Gastroesophageal sphincter (tissue), 4 donors: Measurements from ENCODE around the gene ACTRT3. TPM values are rescaled to one million over a fixed set of nuclear protein-coding genes. Genes with fewer than 3 reads are reported as not detected.

ENCODE experiments used
- ATAC-seq: fragments of 150-250 bp; one replicate; pipeline ENCODE4 v1.9.1; 2016; ENCODE audit warnings: mild to moderate bottlenecking, moderate library complexity
- H3K27ac ChIP-seq, 4 donors: fragments of 200-600 bp; sonication (generic) in 3 of 4; 1 replicate in 3 of 4; 2 replicates in 1 of 4; pipeline ENCODE4 v1.5.1; 2016 to 2019
- H3K27me3 ChIP-seq: fragments of 200-600 bp; sonication (generic); one replicate; pipeline ENCODE4 v1.5.1; 2019
- H3K36me3 ChIP-seq, 2 donors: fragments of 200-600 bp; sonication (generic); one replicate each; pipeline ENCODE4 v1.5.1; 2019; ENCODE audit warnings: control low read depth in 1 of 2
- H3K4me1 ChIP-seq, 3 donors: fragments of 200-600 bp; sonication (generic); 1 replicate in 2 of 3; 2 replicates in 1 of 3; pipeline ENCODE4 v1.5.1; 2016 to 2019; ENCODE audit warnings: control low read depth in 2 of 3
- H3K4me3 ChIP-seq, 2 donors: fragments of 200-600 bp; sonication (generic); one replicate each; pipeline ENCODE4 v1.5.1; 2019; ENCODE audit warnings: mild to moderate bottlenecking in 1 of 2, moderate library complexity in 1 of 2
- H3K9me3 ChIP-seq, 3 donors: fragments of 200-600 bp; sonication (generic); one replicate each; pipeline ENCODE4 v1.5.1; 2017 to 2019; ENCODE audit warnings: control low read depth in 2 of 3
- EP300 ChIP-seq: sonication (generic); formaldehyde crosslinking; IDR thresholded peaks from one replicate; pipeline ENCODE4 v1.6.1; 2017; ENCODE audit warnings: antibody characterized with exemption, mild to moderate bottlenecking
- POLR2A ChIP-seq, 2 donors: fragments of 450-650 bp; IDR thresholded peaks; one replicate each; pipeline ENCODE4 v1.6.1; 2017; ENCODE audit warnings: antibody characterized with exemption in 2 of 2, mild to moderate bottlenecking in 2 of 2, moderate library complexity in 1 of 2
- POLR2AphosphoS5 ChIP-seq: sonication (generic); formaldehyde crosslinking; IDR thresholded peaks from one replicate; pipeline ENCODE4 v1.6.1; 2017; ENCODE audit warnings: antibody characterized with exemption
- WGBS, 2 donors: methylation state at CpG; one replicate each; pipeline ENCODE4 v1.1.5; 2018; ENCODE audit warnings: low coverage in 1 of 2; 5-methylcytosine and 5-hydroxymethylcytosine counted together
- total RNA-seq, 4 donors: library from RNA; depleted of rRNA; stranded (reverse); fragments of >200 nt; gene quantifications; one replicate each; pipeline ENCODE4 v1.1.0, GENCODE V29; 2016
- TF ChIP-seq, protein P1 (sequence below), 4 experiments: fragments of 200-600 bp in 2 of 4; fragments of 450-650 bp in 2 of 4; sonication (generic) in 1 of 4; IDR thresholded peaks; one replicate each; pipeline ENCODE4 v1.5.1; 2017 to 2019; ENCODE audit warnings: antibody characterized with exemption in 4 of 4, mild to moderate bottlenecking in 2 of 4, moderate library complexity in 2 of 4

The ACTRT3 gene
- total RNA-seq = 1 to 10 TPM; 1.8 to 5.1 (median 4.5) TPM

DNA sequence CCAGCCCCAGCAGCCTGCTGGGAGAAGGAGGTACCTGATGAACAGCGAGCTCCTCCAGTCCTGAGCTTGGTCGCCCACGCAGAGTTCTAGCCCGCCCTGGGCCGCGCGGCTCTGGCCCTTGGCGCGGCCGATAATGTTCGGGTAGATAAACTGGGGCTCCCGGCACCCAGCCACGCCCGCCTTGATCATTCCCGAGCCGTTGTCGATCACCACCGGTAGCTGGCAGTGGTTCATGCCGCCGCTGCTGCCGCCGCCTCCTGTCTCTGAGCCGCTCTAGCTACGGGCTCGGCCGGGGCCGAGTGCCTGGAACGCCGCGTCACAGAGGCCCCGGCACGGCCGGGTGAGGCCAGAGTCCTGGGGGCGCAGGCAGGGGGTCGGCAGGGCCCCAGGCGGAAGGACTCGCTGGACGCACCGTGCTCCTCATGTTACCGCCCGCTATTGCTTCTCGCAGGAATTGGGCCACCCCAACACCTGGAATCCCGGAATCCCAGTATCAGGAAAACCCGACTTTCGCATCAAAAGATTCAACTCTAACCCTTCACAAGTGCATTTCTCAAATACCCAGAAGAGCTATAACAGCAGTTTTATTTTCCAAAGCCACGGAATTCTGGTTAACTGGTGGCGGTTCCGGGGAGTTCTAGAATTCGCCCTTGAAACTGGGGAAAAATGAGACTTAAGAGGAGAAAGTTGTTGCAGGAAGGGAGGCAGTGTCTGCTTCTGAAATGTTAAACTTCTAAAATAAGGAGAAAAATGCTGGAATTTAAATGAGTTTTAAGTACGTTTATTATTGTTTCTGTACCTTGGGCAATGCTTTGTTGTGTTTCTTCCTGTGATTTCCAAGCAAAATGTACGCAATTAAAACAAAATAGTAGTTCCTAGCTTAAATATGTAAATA lies at the start of gene ACTRT3:
ACTRT3 (minus strand) TSS at position 275 of the 895 bp plus-strand sequence; CDS start at position 234, 41 bp downstream.
- H3K27ac ChIP-seq = peak within 1 kb of the TSS; percentile 81 to 93 (median 88)
- peak within 1 kb of the TSS; percentile 56 to 71 for H3K4me3 ChIP-seq
- H3K36me3 ChIP-seq = no peaks in the 10 kb centered on the region
- H3K4me1 ChIP-seq = peaks cover 6 to 15% (median 8%) of the 10 kb centered on the region in 3 donors
- no peaks in the 10 kb centered on the region for H3K9me3 ChIP-seq
- 0 to 12% methylated on average over 6 to 14 of the region's 51 CpGs for WGBS, 2 donors
- peak; percentile 10 for TF ChIP-seq POLR2AphosphoS5
- TF ChIP-seq POLR2A (IDR thresholded peaks at IDR 0.05) = peak; percentile 46 to 48
- TF ChIP-seq EP300 = no peak
- TF ChIP-seq, protein P1, sequence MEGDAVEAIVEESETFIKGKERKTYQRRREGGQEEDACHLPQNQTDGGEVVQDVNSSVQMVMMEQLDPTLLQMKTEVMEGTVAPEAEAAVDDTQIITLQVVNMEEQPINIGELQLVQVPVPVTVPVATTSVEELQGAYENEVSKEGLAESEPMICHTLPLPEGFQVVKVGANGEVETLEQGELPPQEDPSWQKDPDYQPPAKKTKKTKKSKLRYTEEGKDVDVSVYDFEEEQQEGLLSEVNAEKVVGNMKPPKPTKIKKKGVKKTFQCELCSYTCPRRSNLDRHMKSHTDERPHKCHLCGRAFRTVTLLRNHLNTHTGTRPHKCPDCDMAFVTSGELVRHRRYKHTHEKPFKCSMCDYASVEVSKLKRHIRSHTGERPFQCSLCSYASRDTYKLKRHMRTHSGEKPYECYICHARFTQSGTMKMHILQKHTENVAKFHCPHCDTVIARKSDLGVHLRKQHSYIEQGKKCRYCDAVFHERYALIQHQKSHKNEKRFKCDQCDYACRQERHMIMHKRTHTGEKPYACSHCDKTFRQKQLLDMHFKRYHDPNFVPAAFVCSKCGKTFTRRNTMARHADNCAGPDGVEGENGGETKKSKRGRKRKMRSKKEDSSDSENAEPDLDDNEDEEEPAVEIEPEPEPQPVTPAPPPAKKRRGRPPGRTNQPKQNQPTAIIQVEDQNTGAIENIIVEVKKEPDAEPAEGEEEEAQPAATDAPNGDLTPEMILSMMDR (IDR thresholded peaks at IDR 0.05) = peak in 1 of 4 experiments; percentile 13
- ATAC-seq = peak; percentile 30
- no peaks in the 10 kb centered on the region for H3K27me3 ChIP-seq

DNA sequence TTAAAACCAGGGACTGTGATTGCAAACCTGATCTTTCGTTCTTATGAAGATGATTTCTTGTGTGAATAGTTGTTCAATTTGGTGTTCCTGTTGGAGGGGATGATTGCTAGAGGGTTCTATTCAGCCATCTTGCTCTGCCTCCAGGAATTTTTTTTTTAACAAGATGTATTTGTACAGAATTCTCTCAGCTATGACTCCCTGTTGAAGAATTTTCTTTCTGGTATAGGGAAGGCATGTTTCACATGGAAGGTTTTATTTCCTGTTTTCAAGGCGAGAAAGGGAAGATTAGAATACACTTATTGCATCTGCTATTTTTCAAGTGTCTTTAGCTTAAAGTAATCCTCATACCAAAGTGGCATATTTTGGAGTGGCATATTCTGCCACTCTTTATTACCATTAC lies 49.0 kb upstream of the ACTRT3 start:
- H3K27ac ChIP-seq = no peak overlapping the region
- peaks cover 0 to 5% (median 0%) of the 10 kb centered on the region in 3 donors for H3K9me3 ChIP-seq
- peaks cover 13% of the 10 kb centered on the region for H3K27me3 ChIP-seq
- 75% methylated on average over 2 of the region's 2 CpGs; no CpG with 5 or more reads in 1 of the 2 donors for WGBS, 2 donors
- TF ChIP-seq POLR2A (IDR thresholded peaks at IDR 0.05) (no peak), EP300 (no peak), POLR2AphosphoS5 (no peak)
- TF ChIP-seq, protein P1 (IDR thresholded peaks at IDR 0.05) = no peak
- ATAC-seq = no peak
- H3K4me1 ChIP-seq = peaks cover 0 to 9% (median 2%) of the 10 kb centered on the region in 3 donors
- H3K36me3 ChIP-seq = no peaks in the 10 kb centered on the region
- no peak overlapping the region for H3K4me3 ChIP-seq

DNA sequence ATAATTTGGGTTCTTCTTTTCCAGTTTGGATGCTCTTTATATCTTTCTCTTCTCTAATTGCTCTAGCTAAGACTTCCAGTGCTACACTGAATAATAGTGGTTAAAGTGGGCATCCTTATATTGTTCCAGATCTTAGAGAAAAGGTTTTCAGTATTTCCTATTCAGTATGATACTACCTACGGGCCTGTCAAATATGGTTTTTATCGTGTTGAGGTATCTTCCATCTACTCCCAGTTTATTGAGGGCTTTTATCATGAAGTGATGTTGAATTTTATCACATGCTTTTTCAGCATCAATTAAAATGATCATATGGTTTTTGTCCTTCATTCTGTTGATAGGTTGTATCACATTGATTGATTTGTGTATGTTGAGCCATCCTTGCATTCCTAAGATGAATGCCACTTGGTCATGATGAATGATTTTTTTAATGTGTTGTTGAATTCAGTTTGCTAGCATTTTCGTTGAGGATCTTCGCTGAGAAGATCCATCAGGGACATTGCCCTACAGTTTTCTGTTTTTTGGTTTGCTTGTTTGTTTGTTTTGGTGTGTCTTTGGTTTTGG lies 46.3 kb upstream of the ACTRT3 start:
- Histone ChIP-seq H3K9me3 (peaks cover 0 to 5% (median 0%) of the 10 kb centered on the region in 3 donors), H3K36me3 (no peaks in the 10 kb centered on the region), H3K27me3 (no peaks in the 10 kb centered on the region), H3K4me3 (no peak overlapping the region), H3K4me1 (peaks cover 0 to 35% (median 11%) of the 10 kb centered on the region in 3 donors), H3K27ac (no peak overlapping the region)
- 92 to 95% methylated on average over 4 of the region's 4 CpGs for WGBS, 2 donors
- no peak for ATAC-seq
- TF ChIP-seq EP300 (no peak), POLR2AphosphoS5 (no peak), POLR2A (IDR thresholded peaks at IDR 0.05) (no peak)
- TF ChIP-seq, protein P1 (IDR thresholded peaks at IDR 0.05) = no peak

DNA sequence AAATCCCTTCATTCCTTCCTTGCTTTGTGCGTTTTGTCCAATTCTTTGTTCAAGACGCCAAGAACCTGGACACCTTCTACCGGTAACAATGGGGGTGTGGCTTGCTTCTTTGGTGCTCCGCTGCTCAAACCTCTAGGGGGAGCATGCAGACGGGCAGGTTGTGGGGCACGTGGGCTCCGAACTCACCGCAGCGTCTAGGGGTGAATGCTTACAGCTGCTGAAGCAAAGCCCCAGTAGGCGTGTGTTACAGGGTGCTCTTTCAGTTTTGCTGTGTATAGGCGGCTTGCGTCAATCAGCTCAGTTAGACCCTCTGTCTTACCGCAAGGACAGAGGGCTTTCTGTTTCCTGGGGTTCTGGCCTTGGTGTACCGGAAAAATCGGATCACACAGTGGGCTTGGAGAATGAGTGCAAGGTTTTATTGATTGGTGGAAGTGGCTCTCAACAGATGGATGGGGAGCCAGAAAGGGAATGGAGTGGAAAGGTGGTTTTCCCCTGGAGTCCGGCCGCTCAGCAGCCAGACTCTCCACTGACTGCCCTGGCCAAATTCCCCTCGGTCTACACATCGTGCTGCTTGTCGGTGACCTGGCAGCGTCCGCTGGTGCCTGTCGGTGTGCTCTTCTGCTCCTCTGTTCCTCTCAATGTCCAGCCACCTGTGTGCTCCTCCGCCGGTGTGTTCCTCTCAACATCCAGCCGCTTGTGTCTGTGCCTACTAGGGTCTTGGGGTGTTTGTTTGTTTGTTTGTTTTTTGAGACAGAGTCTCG lies 44.6 kb upstream of the ACTRT3 start:
- no peaks in the 10 kb centered on the region for H3K36me3 ChIP-seq
- no peak for ATAC-seq
- peaks cover 0 to 5% (median 0%) of the 10 kb centered on the region in 3 donors for H3K9me3 ChIP-seq
- peaks cover 0 to 42% (median 11%) of the 10 kb centered on the region in 3 donors for H3K4me1 ChIP-seq
- H3K27ac ChIP-seq = no peak overlapping the region
- H3K4me3 ChIP-seq = peak overlapping the region in 1 of 2 donors; percentile 82
- TF ChIP-seq EP300 = no peak
- TF ChIP-seq, protein P1 (IDR thresholded peaks at IDR 0.05) = peak in 2 of 4 experiments; percentile 19 to 26
- 47 to 81% methylated on average over 3 to 13 of the region's 27 CpGs for WGBS, 2 donors
- H3K27me3 ChIP-seq = no peaks in the 10 kb centered on the region
